Measurements from ENCODE around the gene FOSL2.

FOSL2 gene

GRCh38 chr2:28395334-28396061, 2.8 kb downstream of the FOSL2 start:
- peak; percentile 76 for DNase-seq (ENCODE audit: low read depth)

DNA sequence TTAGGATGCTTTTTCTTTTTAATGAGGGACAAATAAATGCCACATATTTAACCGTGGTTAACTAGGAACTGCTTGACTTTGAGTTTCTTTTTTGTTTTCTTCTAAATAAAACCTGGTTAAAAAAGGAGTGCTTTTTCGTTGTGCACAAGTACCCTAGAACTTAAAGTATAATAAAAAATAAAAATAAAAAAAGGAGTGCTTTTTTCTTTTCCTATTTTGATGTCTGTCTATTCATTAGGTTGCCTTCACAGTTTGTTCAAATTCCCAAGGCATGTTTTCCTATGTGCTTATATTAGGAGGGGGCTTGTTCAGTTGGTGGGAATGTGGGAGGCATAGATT, 4.4 kb downstream of the FOSL2 start:
- no peak for DNase-seq (ENCODE audit: low read depth)

- DNase-seq (ENCODE audit: low read depth), result peak; percentile 77
These were observed 5.6 kb downstream of the FOSL2 start for GRCh38 chr2:28398101-28398834.

- DNase-seq (ENCODE audit: low read depth), result no peak
These were observed 6.6 kb downstream of the FOSL2 start for GRCh38 chr2:28399289-28399688.

GRCh38 chr2:28399956-28400355, 7.3 kb downstream of the FOSL2 start:
- DNase-seq (ENCODE audit: low read depth), result no peak

DNA sequence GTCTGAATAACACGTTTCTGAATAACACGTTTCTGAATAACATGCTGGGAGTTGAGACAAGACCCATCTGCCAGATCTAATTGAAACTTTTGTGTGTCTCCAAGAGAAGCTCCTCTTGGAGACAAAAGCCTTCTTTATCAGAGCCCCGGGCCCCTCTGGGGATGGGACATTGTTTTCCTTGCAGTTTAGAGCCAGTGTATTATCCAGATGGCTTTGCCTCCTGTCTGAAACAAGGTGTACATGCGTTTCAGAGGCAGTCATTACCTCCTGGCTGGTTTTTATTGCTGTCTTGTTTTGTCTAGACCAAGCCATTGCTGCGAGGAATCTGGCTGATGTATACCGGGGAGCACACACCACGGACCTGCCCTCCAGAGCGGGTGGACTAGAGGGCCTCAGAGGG, 7.8 kb downstream of the FOSL2 start:
- DNase-seq (ENCODE audit: low read depth), result no peak

DNA sequence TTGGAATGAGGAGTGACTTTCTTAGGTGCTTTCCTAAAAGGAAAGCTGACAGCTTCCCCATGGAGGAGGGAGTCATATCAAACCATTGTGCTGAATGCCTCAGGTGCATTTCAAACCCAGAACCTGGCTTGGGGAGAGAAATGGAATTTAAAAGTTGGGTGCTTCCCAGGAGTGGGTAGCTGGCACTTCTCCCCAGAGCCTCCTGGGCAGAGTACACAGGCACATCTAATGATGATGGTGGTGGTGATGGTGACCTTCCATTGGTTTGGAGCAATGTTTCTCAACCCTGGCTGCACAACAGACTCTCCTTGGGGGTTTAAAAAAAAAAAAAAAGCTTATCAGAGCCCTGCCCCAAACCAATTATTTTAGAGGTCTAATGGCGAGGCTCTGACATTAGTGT, 8.3 kb downstream of the FOSL2 start:
- no peak for DNase-seq (ENCODE audit: low read depth)

DNA sequence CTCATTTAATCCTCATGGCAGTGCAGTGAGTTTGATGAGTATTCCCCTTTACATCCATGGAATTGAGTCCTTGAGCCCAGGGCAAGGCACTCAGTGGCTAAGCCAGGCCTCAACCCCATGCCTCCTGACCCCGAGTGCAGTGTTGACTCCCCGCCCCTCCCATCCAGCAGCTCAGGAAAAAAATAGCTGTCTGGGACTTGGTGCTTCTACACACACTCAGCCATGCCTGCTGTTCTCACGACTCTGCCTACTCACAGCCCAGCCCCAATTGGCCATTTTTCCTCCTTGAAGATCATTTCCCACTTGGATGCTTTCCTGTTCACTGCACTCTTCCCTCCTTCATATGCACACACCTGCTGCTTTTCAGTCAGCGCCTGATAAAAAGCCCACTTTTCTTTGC, 8.8 kb downstream of the FOSL2 start:
- DNase-seq (ENCODE audit: low read depth), result peak; percentile 58

DNA sequence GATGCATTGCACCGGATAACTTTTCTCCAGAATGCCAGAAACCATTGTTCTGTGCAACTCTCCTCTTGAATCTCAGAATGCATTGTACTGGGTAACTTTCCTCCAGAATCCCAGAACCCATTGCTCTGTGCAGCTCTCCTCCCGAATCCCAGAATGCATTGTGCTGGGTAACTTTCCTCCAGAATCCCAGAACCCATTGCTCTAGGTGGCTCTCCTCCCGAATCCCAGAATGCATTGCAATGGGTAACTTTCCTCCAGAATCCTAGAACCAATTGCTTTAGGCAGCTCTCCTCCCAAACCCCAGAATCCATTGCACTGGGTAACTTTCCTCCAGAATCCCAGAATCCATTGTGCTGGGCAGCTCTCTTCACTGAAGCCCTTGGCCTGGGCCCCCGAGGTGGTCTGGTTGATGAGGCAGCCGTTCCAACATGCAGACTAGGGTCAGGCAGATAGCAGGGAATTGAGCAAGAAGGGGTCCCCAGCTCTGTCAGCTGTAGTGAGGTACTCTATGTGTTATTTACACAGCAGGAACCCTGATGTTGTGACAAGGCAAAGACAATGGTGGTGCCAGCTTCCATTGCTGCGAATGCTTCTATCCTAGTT, 9.4 kb downstream of the FOSL2 start:
- DNase-seq (ENCODE audit: low read depth), result no peak

- no peak for DNase-seq (ENCODE audit: low read depth)
These were observed 10.8 kb downstream of the FOSL2 start for GRCh38 chr2:28403370-28403956.

DNA sequence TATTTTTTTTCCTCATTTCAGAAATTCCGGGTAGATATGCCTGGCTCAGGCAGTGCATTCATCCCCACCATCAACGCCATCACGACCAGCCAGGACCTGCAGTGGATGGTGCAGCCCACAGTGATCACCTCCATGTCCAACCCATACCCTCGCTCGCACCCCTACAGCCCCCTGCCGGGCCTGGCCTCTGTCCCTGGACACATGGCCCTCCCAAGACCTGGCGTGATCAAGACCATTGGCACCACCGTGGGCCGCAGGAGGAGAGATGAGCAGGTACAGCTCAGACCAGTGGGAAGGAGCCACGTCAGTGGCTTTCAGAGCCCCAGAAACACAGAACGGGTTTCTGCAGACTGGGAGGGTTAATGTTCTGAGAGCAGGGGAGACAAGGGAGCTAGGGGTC, 11.4 kb downstream of the FOSL2 start:
- no peak for DNase-seq (ENCODE audit: low read depth)

DNA sequence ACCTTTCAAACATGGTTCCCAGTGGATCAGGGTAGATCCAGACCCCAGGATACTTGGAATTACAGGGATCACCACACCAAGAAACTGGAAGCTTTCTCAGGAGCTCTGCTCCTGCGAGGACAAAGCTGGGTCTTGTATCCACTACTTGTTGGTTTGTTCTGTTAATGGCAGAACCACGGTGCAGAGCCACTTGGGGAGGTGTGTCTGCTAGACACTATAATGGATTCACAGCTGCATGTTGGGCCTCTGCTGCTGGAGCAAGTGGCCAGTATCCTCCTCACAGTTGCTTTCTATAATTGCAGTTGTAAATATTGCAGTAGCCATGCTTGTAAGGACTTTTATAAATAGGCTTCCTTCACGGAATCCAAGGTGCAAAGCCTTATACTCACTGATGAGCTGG, 12.9 kb downstream of the FOSL2 start:
- no peak for DNase-seq (ENCODE audit: low read depth)

GRCh38 chr2:28406276-28407096, 13.8 kb downstream of the FOSL2 start:
- DNase-seq (ENCODE audit: low read depth), result peak; percentile 91

- DNase-seq (ENCODE audit: low read depth), result no peak
These were observed 14.7 kb downstream of the FOSL2 start for GRCh38 chr2:28407131-28407975.

- DNase-seq (ENCODE audit: low read depth), result no peak
These were observed 15.5 kb downstream of the FOSL2 start for GRCh38 chr2:28407976-28408690.

- peak; percentile 91 for DNase-seq (ENCODE audit: low read depth)
These were observed 16.3 kb downstream of the FOSL2 start for GRCh38 chr2:28408764-28409599.

- no peak for DNase-seq (ENCODE audit: low read depth)
These were observed 18.6 kb downstream of the FOSL2 start for GRCh38 chr2:28411166-28411755.

DNA sequence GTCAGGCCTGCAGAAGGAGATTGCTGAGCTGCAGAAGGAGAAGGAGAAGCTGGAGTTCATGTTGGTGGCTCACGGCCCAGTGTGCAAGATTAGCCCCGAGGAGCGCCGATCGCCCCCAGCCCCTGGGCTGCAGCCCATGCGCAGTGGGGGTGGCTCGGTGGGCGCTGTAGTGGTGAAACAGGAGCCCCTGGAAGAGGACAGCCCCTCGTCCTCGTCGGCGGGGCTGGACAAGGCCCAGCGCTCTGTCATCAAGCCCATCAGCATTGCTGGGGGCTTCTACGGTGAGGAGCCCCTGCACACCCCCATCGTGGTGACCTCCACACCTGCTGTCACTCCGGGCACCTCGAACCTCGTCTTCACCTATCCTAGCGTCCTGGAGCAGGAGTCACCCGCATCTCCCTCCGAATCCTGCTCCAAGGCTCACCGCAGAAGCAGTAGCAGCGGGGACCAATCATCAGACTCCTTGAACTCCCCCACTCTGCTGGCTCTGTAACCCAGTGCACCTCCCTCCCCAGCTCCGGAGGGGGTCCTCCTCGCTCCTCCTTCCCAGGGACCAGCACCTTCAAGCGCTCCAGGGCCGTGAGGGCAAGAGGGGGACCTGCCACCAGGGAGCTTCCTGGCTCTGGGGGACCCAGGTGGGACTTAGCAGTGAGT, 19.4 kb downstream of the FOSL2 start:
- DNase-seq (ENCODE audit: low read depth), result no peak

All from amniotic epithelial cell (primary cell).